HL-60 (cell line): ENCODE data around the gene PPM1E.

Experiments used
- DNase-seq, 2 experiments: peaks; one replicate each; pipeline ENCODE4 v3.0.0-alpha.2; 2010 to 2020; ENCODE audit warnings: low read depth in 1 of 2, low spot score in 1 of 2
- H3K27ac ChIP-seq: fragments of 250-450 bp; sonication (Bioruptor Pico); replicated peaks from 2 replicates; pipeline ENCODE4 v1.5.1; 2020; ENCODE audit warnings: mild to moderate bottlenecking, moderate library complexity
- H3K27me3 ChIP-seq: fragments of 250-450 bp; sonication (Bioruptor Pico); 2 replicates; pipeline ENCODE4 v1.5.1; 2021; ENCODE audit warnings: mild to moderate bottlenecking, moderate library complexity; ENCODE audit not compliant: insufficient read depth, poor library complexity, severe bottlenecking
- H3K4me3 ChIP-seq: replicated peaks from 2 replicates; pipeline ENCODE4 v1.5.1; 2011; ENCODE audit warnings: mild to moderate bottlenecking, control low read depth, low read length; ENCODE audit not compliant: insufficient read depth
- GABPA ChIP-seq: IDR thresholded peaks from 2 replicates; pipeline ENCODE4 v1.6.1; 2012; ENCODE audit warnings: low read depth
- POLR2AphosphoS5 ChIP-seq: IDR thresholded peaks from 2 replicates; pipeline ENCODE4 v1.6.1; 2012; ENCODE audit warnings: low read depth
- SPI1 ChIP-seq: IDR thresholded peaks from 2 replicates; pipeline ENCODE4 v1.6.1; 2012; ENCODE audit warnings: low read depth, mild to moderate bottlenecking, borderline replicate concordance
- TF ChIP-seq, protein P1 (sequence below): IDR thresholded peaks from one replicate; pipeline ENCODE4 v1.5.1; 2011; ENCODE audit warnings: low read length, control low read depth, inconsistent platforms; ENCODE audit not compliant: insufficient read depth
- TF ChIP-seq, protein P2 (sequence below): IDR thresholded peaks from 2 replicates; pipeline ENCODE4 v1.6.1; 2012; ENCODE audit warnings: low read depth; ENCODE audit not compliant: insufficient replicate concordance

PPM1E gene

DNA sequence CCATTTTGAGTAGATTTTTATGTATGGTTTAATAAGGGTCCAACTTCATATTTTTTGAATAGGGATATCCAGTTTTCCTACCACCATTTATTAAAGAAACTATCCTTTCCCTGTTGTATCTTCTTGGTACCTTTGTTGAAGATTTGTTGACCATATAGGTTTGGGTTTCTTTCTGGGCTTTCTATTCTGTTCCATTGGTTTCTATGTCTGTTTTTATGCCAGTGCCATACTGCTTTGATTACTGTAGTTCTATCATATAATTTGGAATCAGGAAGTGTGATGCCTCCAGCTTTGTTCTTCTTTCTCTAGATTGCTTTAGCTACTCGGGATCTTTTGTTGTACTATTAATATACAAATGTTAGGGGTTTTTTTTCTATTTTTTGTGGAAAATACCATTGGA lies 46.5 kb downstream of the PPM1E start:
- no peak overlapping the region for H3K27ac ChIP-seq
- TF ChIP-seq SPI1 (no peak), GABPA (no peak)
- TF ChIP-seq, protein P1, sequence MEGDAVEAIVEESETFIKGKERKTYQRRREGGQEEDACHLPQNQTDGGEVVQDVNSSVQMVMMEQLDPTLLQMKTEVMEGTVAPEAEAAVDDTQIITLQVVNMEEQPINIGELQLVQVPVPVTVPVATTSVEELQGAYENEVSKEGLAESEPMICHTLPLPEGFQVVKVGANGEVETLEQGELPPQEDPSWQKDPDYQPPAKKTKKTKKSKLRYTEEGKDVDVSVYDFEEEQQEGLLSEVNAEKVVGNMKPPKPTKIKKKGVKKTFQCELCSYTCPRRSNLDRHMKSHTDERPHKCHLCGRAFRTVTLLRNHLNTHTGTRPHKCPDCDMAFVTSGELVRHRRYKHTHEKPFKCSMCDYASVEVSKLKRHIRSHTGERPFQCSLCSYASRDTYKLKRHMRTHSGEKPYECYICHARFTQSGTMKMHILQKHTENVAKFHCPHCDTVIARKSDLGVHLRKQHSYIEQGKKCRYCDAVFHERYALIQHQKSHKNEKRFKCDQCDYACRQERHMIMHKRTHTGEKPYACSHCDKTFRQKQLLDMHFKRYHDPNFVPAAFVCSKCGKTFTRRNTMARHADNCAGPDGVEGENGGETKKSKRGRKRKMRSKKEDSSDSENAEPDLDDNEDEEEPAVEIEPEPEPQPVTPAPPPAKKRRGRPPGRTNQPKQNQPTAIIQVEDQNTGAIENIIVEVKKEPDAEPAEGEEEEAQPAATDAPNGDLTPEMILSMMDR = no peak
- no peak overlapping the region for H3K4me3 ChIP-seq
- H3K27me3 ChIP-seq = no peaks in the 10 kb centered on the region
- DNase-seq = no peak

DNA sequence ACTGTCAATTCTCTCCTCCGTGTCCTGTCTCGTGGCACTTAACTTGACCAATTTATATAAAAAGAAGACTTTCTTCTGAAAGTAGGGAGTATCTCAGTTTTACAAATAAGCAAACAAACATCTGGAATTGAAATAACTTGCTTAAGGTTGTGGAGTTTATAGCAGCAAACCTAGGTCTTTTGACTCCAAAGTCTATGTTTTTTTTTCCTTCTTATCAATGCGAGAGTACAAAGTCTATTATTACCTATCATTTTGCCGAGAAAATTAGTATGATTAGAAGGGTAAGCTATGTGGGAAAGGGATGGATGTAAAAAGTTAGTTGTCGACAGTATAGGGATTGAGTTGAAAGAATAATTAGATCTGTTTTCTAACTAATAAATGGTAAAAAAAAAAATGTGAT lies 50.4 kb downstream of the PPM1E start:
- no peak for TF ChIP-seq GABPA
- no peak for TF ChIP-seq SPI1
- TF ChIP-seq, protein P2, sequence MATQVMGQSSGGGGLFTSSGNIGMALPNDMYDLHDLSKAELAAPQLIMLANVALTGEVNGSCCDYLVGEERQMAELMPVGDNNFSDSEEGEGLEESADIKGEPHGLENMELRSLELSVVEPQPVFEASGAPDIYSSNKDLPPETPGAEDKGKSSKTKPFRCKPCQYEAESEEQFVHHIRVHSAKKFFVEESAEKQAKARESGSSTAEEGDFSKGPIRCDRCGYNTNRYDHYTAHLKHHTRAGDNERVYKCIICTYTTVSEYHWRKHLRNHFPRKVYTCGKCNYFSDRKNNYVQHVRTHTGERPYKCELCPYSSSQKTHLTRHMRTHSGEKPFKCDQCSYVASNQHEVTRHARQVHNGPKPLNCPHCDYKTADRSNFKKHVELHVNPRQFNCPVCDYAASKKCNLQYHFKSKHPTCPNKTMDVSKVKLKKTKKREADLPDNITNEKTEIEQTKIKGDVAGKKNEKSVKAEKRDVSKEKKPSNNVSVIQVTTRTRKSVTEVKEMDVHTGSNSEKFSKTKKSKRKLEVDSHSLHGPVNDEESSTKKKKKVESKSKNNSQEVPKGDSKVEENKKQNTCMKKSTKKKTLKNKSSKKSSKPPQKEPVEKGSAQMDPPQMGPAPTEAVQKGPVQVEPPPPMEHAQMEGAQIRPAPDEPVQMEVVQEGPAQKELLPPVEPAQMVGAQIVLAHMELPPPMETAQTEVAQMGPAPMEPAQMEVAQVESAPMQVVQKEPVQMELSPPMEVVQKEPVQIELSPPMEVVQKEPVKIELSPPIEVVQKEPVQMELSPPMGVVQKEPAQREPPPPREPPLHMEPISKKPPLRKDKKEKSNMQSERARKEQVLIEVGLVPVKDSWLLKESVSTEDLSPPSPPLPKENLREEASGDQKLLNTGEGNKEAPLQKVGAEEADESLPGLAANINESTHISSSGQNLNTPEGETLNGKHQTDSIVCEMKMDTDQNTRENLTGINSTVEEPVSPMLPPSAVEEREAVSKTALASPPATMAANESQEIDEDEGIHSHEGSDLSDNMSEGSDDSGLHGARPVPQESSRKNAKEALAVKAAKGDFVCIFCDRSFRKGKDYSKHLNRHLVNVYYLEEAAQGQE = no peak
- no peaks in the 10 kb centered on the region for H3K27me3 ChIP-seq
- no peak for DNase-seq
- H3K4me3 ChIP-seq = no peak overlapping the region
- no peak overlapping the region for H3K27ac ChIP-seq

DNA sequence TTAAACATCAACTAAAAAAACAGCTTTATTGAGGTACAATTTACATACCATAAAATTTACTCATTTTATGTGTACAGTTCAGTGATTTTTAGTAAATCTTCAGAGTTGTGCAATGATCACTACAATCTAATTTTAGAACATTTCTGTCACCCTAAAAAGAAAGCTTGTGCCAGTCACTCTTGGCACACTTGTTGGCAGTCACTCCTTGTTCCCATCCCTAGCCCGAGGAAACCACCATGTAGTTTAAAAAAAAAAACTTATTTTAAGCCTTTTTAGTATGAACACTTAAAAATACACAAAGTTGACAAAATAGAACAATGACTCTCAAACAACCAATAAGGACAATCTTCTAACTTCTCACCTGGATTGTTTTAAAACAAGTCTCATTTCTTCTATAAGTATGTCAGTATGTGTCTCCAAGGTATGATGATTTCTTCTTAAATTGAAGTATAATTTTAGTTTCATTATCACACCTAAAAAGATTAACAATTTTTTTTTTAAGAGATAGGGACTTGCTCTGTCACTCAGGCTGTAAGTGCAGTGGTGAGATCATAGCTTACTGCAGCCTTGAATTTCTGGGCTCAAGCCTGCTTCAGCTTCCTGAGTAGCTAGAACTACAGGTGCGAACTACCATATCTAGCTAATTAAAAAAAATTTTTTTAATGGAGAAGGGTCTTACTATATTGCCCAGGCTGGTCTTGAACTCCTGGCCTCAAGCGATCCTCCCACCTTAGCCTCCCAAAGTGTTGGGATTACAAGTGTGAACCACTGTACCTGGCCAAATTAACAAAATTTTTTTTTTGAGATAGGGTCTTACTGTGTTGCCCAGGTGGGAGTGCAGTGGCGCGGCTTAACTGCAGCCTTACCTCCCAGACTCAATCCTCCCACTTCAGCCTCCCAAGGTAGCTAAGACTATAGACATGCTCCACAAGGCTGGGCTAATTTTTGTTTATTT lies 53.2 kb downstream of the PPM1E start:
- no peak for TF ChIP-seq POLR2AphosphoS5
- TF ChIP-seq, protein P2 = no peak
- no peak overlapping the region for H3K27ac ChIP-seq
- no peaks in the 10 kb centered on the region for H3K27me3 ChIP-seq
- DNase-seq = no peak
- no peak overlapping the region for H3K4me3 ChIP-seq

DNA sequence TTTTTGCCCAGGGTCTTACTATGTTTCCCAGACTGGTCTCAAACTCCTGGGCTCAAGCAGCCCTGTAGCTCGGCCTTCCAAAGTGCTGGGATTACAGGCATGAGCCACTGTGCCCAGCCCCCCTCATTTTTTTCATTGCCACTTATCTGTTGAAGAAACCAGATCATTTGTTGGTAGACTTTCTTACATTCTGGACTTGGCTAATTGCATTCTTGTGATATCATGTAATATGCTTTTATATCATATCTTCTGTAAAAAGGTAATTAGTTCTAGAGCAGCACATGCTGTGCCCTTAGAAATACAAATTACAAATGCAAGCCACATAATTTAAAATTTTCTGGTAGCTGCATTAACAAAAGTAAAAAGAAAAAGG lies 53.9 kb downstream of the PPM1E start:
- no peak for DNase-seq
- TF ChIP-seq GABPA = no peak
- no peak for TF ChIP-seq POLR2AphosphoS5
- TF ChIP-seq, protein P2 = no peak
- TF ChIP-seq, protein P1 = no peak
- TF ChIP-seq SPI1 = no peak
- H3K27ac ChIP-seq = no peak overlapping the region
- H3K27me3 ChIP-seq = no peaks in the 10 kb centered on the region
- H3K4me3 ChIP-seq = no peak overlapping the region
